H54 (cell line): ENCODE measurements around the gene SLC25A33.
"Not testable (repeated sequence)": the region's sequence is repeated elsewhere in the genome, so short reads cannot be mapped to it uniquely, and the experiment has no call there.

Experiments used
- DNase-seq: peaks from one replicate; pipeline ENCODE4 v3.0.0; 2011; ENCODE audit warnings: low spot score, mixed read lengths; ENCODE audit not compliant: insufficient read length
- FAIRE-seq: peaks from 3 replicates; lab custom pipeline; 2011; peaks lifted over from hg19 to GRCh38; lab: Jason Lieb, UNC
- POLR2A ChIP-seq: IDR thresholded peaks from 2 replicates; pipeline ENCODE4 v1.6.1; 2011; ENCODE audit warnings: low read depth, mild to moderate bottlenecking, low read length

SLC25A33 gene

DNA sequence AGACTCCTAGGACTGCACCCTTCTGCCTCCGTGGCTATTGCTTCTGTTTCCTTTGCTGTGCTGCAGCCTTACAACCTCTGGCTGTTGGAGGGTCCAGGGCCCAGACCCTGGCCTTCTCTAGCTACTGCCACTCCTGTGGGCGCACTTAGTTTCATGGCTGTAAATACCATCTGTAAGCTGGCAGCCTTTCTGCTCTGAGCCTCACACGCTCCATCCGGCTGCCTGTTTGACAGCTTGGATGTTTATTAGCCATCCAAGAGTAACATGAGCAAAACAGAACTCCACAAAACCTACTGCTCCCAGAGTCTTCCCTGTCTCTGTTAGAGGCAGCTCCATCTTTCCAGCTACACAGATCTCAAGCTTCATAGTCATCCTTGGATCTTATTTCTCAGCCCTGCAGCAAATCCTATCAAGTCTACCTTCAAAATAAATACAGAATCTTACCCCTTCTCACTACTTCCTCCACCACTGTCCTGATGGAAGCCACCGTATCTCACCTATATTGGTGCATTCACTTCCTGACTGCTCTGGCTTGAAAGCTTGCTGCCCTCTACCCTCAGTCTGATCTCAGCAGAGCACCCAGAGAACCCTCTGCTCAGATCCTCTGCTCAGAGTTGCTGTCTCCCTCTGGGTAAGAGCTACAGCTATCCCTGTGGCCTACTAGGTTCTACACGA, 19.1 kb downstream of the SLC25A33 start:
- DNase-seq, result no peak
- FAIRE-seq, result no peak
- TF ChIP-seq POLR2A, result no peak

DNA sequence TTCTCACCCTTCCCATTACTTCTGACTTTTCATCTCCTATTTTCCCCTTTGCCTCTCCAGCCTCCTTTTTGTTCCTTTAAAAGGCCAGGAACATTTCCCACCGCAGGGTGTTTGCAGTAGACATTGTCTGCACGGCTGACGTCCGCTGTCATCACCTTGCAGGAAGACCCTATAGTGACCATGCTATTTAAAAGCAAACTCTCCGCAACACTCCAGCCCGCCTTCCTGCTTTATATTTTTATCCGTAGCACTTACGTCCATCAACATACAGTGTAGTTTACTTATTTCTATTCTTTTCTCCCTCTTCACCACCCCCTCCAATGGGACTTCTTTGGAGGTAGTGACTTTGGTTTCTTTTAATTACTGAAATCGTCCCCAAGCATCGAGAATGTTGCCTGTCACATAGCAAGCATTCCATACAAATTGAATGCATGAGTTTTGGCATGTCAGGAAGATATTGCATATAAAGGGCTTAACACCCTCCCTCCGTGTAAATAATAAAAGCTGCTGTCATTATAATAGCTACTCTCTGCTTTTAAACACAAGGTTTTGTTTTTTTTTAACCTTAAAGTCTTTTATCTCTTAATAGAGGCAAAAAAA, 19.8 kb downstream of the SLC25A33 start:
- FAIRE-seq, result no peak
- TF ChIP-seq POLR2A, result no peak
- DNase-seq, result no peak

DNA sequence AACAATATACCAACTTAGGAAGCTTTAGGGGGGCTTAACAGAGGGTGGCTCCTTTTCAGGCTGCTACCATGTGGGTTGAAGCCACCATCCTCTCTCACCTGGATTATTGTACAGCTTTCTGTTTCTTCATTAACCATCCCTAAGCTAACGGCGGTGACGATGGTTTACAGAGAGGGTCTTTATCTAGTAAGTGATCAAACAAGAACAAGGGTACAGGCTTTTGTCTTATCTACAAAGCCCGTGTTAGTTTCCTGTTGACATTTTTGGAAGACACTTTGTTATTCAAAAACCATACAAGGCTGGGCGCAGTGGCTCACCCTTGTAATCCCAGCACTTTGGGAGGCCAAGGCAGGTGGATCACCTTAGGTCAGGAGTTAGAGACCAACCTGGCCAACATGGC, 20.4 kb downstream of the SLC25A33 start:
- FAIRE-seq (no peak), DNase-seq (no peak)
- no peak for TF ChIP-seq POLR2A

DNA sequence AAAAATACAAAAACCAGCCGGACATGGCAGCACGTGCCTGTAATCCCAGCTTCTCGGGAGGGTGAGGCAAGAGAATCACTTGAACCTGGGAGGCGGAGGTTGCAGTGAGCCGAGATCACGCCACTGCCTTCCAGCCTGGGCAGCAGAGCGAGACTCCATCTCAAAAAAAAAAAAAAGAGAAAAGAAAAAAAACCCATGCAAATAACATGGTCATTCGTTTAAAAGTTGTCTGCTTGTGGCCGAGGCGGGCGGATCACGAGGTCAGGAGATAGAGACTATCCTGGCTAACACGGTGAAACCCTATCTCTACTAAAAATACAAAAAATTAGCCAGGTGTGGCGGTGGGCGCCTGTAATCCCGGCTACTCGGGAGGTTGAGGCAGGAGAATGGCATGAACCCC, 20.8 kb downstream of the SLC25A33 start:
- DNase-seq, FAIRE-seq: not testable (repeated sequence)

DNA sequence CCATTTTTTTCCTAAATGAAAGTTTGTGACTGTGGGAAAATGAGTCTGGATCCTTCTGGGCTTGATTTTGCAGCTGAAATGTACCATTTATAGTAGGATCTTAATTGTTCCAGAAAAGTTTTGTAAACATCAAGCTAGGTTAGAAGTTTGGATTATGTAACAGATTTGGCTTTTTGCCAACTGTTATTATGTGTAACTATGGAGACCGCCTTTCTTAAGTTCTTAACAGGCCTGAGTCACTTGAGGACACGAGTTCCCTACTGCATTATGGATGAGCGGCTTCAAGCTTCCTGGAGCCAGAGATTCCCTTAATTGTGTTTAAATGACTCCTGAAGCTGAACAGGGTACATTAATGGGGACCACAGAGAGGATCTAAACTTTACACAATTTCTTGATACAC, 22.2 kb downstream of the SLC25A33 start:
- DNase-seq (peak; percentile 42), FAIRE-seq (no peak)
- no peak for TF ChIP-seq POLR2A

DNA sequence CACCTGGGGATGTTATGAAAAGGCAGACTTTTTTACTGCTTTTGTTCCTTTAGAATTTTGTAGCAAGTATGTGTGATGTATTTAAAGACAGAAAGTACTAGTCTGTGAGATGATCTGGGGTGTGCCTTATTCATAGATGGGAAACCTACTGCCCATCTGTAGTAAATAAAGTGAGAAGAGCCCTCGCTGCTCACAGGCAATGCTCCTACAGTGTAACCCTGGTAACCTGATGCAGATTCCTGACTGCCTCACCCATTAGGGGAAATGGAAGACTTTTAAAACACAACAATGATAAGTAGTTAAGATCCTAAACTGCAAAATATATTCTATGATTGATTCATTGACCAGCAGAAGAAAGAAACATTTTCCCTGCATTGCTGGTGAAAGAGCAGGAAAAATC, 30.0 kb downstream of the SLC25A33 start:
- DNase-seq (no peak), FAIRE-seq (no peak)
- no peak for TF ChIP-seq POLR2A

DNA sequence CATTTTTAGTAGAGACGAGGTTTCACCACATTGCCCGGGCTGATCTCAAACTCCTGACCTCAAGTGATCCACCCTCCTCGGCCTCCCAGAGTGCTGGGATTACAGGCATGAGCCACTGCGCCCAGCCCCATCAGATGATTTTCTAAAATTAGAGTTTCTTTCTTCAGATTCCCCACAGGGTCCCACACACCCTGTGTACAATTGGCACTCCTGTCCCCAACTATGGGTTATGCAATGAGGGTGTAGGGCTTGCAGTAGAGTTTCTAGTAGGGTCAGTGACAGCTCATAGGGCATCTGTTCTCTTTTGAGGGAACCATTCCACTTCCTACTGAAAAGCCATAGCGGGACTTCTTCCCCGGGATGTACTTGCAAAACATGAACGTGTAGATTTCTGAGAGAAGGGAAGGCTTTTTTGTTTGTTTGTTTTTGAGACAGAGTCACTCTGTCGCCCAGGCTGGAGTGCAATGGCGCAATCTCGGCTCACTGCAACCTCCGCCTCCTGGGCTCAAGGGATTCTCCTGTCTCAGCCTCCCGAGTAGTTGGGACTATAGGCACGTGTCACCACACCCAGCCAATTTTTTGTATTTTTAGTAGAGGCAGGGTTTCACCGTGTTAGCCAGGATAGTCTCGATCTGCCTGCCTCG, 31.7 kb downstream of the SLC25A33 start:
- FAIRE-seq, DNase-seq: not testable (repeated sequence)

DNA sequence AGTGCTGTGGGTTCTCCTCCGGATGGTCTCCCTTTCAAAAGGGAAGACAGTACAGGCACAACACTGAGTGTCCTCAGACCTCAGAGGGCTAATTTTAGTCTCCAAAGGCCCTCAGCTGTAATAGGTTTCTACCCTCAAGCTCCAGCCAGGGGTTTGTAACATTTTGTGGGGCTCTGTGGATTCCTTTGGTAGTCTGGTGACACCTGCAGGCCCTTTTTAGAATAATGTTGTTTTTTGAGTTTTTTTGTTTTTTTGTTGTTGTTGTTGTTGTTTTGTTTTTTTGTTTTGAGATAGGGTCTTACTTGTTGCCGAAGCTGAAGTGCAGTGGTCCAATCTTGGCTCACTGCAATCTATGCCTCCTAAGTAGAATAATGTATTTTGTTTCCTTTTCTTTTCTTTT, 34.5 kb downstream of the SLC25A33 start:
- no peak for DNase-seq
- FAIRE-seq, result no peak
- TF ChIP-seq POLR2A, result no peak

DNA sequence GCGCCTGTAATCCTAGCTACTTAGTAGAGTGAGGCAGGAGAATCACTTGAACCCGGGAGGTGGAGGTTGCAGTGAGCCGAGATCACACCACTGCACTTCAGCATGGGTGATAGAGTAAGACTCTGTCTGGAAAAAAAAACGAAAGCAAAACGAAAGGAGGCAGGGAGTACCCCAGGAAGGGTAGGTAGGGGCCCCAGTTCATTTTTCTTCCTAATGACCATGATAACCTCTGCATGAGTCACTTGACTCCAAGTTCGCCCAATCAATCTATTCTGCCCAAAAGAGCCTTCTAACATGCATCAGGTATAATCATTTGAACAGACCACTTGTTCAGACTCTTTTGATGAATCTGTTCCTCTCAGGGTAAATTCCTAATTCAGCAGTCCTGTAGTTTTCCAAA, 36.2 kb downstream of the SLC25A33 start:
- no peak for TF ChIP-seq POLR2A
- no peak for FAIRE-seq

DNA sequence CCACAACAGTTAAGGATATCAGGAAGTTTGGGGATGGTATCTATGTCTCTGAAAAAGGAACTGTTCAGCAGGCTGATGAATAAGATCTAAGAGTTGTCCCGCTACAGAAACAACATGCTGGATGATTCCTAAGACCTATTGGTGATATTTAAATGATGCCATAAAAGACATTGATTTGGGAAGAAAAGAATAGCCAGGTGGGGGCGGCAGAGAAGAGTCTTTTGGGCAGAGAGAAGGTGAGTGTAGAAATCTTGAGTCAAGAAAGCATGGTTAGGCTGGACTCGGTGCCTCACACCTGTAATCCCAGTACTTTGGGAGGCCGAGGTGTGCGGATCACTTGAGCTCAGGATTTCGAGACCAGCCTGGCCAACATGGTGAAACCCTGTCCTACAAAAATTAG, 37.6 kb downstream of the SLC25A33 start:
- no peak for TF ChIP-seq POLR2A
- DNase-seq (no peak), FAIRE-seq (no peak)

More for the DNA sequence above, 36.2 kb downstream of the SLC25A33 start:
- no peak for DNase-seq

DNA sequence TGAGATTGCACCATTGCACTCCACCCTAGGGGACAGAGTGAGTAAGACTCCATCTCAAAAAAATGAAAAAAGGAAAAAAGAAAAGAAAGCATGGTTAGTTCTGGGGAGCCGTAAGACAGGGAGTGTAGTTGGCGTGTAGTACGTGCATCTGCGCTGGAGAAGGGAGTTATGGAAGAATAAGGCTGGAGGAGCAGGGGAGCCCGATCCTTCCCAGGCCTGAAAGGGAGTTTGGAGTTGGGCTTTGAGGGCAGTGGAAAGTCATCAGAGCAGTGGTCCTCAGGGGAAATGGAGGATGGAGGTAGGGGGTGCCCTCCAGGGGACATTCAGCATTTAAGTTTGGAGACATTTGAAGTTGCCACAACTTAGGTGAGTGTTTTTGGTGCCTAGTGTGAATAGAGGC, 38.2 kb downstream of the SLC25A33 start:
- TF ChIP-seq POLR2A, result no peak
- FAIRE-seq, result no peak
- no peak for DNase-seq

DNA sequence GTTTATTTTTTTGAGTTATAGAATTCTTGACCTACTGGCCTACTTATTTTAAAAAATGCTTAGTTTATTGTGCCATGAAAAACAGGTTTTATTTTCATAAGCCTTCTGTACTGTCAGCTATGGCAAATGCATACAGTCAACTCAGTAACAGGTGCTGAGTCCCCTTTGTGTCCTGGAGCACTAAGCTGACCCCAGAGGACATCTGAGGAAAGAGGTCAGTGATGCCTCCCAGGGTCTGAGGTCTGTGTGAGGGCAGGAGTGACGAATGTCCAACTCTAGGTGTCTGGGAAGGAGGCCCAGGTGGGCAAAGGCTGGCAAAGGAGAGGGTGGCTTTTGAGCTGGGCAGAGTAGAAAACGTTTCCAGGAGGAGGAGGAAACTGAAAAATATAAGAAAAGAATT, 41.7 kb downstream of the SLC25A33 start:
- FAIRE-seq, result no peak
- TF ChIP-seq POLR2A, result no peak

DNA sequence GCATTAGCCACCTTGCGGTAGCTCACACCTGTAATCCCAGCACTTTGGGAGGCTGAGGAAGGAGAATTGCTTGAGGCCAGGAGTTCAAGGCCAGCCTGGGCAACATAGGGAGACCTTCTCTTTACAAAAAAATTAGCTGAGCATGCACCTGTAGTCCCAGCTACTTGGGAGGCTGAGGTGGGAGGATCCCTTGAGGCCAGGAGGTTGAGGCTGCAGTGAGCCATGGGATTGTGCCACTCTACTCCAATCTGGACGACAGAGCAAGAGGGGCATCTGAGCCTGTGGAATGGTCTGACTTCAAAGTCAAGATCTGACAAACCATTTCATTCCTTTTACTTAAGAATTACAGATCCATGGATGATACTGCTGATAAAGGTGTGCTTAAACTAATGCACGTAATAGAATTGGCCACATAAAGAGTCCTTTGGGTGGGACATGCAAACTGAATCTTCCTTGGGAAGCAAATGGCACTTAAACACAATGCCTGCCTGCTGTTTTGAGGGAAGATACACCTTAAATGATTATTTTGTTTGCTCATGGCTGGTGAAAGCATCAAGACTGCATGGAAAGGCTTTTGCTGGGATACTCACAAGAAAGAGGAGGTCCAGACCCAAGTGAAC, 47.0 kb downstream of the SLC25A33 start:
- FAIRE-seq (no peak), DNase-seq (no peak)
- TF ChIP-seq POLR2A, result no peak

More for the DNA sequence above, 41.7 kb downstream of the SLC25A33 start:
- DNase-seq, result no peak

DNA sequence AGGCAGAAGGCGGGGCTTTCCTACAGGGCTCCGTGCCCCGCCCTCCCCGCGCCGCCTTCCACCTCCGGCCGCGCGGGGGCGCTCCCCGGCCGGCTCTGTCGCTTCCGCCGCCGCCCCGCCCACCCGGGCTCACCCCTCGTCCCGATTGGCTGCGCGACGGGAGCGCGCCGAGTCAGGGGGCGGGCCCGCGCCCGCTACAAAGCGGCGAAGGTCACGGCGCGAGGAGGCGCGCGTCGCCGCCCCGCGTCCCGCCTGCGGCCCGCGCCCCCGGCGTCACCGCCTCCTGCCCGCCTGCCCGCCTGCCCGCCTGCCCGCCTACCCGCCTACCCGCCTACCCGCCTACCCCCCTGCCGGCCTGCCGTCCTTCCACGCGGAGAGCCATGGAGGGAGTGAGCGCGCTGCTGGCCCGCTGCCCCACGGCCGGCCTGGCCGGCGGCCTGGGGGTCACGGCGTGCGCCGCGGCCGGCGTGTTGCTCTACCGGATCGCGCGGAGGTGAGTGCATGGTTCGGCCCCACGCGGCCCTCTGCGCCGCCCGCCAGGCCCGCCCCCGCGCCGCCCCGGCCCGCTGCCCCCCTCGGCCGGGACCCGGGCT, 49.4 kb downstream of the SLC25A33 start, which contains the start of gene TMEM201:
TMEM201 (plus strand) TSS at position 361 of the 593 bp plus-strand sequence; CDS start at position 381, 20 bp downstream.
- FAIRE-seq (no peak), DNase-seq (peak; percentile 90)
- TF ChIP-seq POLR2A, result peak; percentile 26; the same call in 1 of the 2 replicates
